K562 (cell line): ENCODE results near the gene PLAAT3. TPM values are rescaled to one million over a fixed set of nuclear protein-coding genes. Genes with fewer than 3 reads are reported as not detected.
A peak's percentile ranks its signal among the peaks of the same experiment; 100 is the strongest.

Experiments
- CC2D1A ChIP-seq: fragments of 450-650 bp; IDR thresholded peaks from 2 replicates; pipeline ENCODE4 v1.6.1; 2017; ENCODE audit warnings: mild to moderate bottlenecking
- CTBP1 ChIP-seq: fragments of 450-650 bp; IDR thresholded peaks from 2 replicates; pipeline ENCODE4 v1.6.1; 2016; ENCODE audit warnings: borderline replicate concordance
- ETS1 ChIP-seq: conservative IDR thresholded peaks from 2 replicates; pipeline ENCODE4 v1.6.1; 2011; ENCODE audit warnings: low read depth, mild to moderate bottlenecking, low read length; ENCODE audit not compliant: control insufficient read depth
- FOSL1 ChIP-seq: fragments of 200-800 bp; sonication (Bioruptor generic); conservative IDR thresholded peaks from 2 replicates; pipeline ENCODE4 v1.6.1; 2016; ENCODE audit warnings: missing genetic modification characterization, missing compliant biosample characterization
- FOXA3 ChIP-seq, 2 experiments: fragments of 450-650 bp in 1 of 2; sonication (generic) in 1 of 2; formaldehyde crosslinking; IDR thresholded peaks in 1 of 2; conservative IDR thresholded peaks in 1 of 2; 2 replicates each; pipeline versions ENCODE4 v1.4.0 to v1.8.0; 2020 to 2022; ENCODE audit warnings: mild to moderate bottlenecking in 2 of 2, missing genetic modification reagents in 1 of 2
- FOXP4 ChIP-seq: sonication (generic); formaldehyde crosslinking; IDR thresholded peaks from 2 replicates; pipeline ENCODE4 v1.8.0; 2022; ENCODE audit warnings: mild to moderate bottlenecking, missing genetic modification reagents, borderline replicate concordance
- FUS ChIP-seq: fragments of 200-400 bp; formaldehyde crosslinking; optimal IDR thresholded peaks from 2 replicates; pipeline ENCODE3; 2017; ENCODE audit warnings: low read depth, low read length
- KLF16 ChIP-seq: IDR thresholded peaks from 2 replicates; pipeline ENCODE4 v1.6.1; 2016; ENCODE audit warnings: antibody characterized with exemption
- LARP7 ChIP-seq: fragments of 450-650 bp; IDR thresholded peaks from 2 replicates; pipeline ENCODE4 v1.6.1; 2016
- MIER1 ChIP-seq: fragments of 450-650 bp; IDR thresholded peaks from 2 replicates; pipeline ENCODE4 v1.6.1; 2016; ENCODE audit warnings: antibody characterized with exemption, mild to moderate bottlenecking, low read depth
- MXD1 ChIP-seq: fragments of 250-450 bp; sonication (Bioruptor Pico); IDR thresholded peaks from 2 replicates; pipeline ENCODE4 v1.8.0; 2021; ENCODE audit warnings: borderline replicate concordance, mild to moderate bottlenecking, moderate library complexity; ENCODE audit not compliant: poor library complexity, severe bottlenecking
- NELFE ChIP-seq: IDR thresholded peaks from 2 replicates; pipeline ENCODE4 v1.6.1; 2011; ENCODE audit warnings: mild to moderate bottlenecking; ENCODE audit not compliant: insufficient read depth, insufficient read length
- NFE2L1 ChIP-seq: fragments of 450-650 bp; IDR thresholded peaks from 2 replicates; pipeline ENCODE4 v1.6.1; 2016; ENCODE audit warnings: missing genetic modification characterization, low read depth, mild to moderate bottlenecking, missing compliant biosample characterization, moderate library complexity, borderline replicate concordance
- TCF7L2 ChIP-seq: fragments of 150-350 bp; IDR thresholded peaks from 2 replicates; pipeline ENCODE4 v1.6.1; 2016; ENCODE audit warnings: low read depth, mild to moderate bottlenecking, low read length, moderate library complexity
- TRIM25 ChIP-seq: fragments of 450-650 bp; IDR thresholded peaks from 2 replicates; pipeline ENCODE4 v1.7.0; 2016; ENCODE audit warnings: borderline replicate concordance
- YY1 ChIP-seq, 3 experiments: IDR thresholded peaks; 2 replicates each; pipeline ENCODE4 v1.6.1; 2011; ENCODE audit warnings: low read length in 2 of 3, mild to moderate bottlenecking in 2 of 3, moderate library complexity in 2 of 3, borderline replicate concordance in 1 of 3, control low read depth in 1 of 3, low read depth in 1 of 3; ENCODE audit not compliant: insufficient read depth in 3 of 3, insufficient replicate concordance in 2 of 3, control insufficient read depth in 1 of 3, insufficient read length in 1 of 3; ENCODE audit errors: extremely low read depth in 1 of 3
- ZBED1 ChIP-seq: IDR thresholded peaks from 2 replicates; pipeline ENCODE4 v1.6.1; 2014
- ZBTB2 ChIP-seq: fragments of 450-650 bp; IDR thresholded peaks from 2 replicates; pipeline ENCODE4 v1.6.1; 2016; ENCODE audit warnings: antibody characterized with exemption
- ZNF263 ChIP-seq: sonication (generic); formaldehyde crosslinking; IDR thresholded peaks from 2 replicates; pipeline ENCODE4 v1.8.0; 2022; ENCODE audit warnings: mild to moderate bottlenecking, missing genetic modification reagents, borderline replicate concordance
- polyA plus RNA-seq, 8 experiments: library from polyadenylated mRNA; depleted of rRNA in 4 of 8; stranded (reverse) in 5 of 8; unstranded in 3 of 8; fragments of >200 nt; fragmentation: Nextera tagmentation in 2 of 8; fragmentation: Illumina TruSeq in 1 of 8; extraction: Ambion mirVana in 2 of 8; extraction: Trizol in 1 of 8; gene quantifications; 2 replicates each; pipeline versions ENCODE4 v1.2.1 to v1.2.3, GENCODE V29; 2011 to 2014; ENCODE audit warnings: inconsistent platforms in 1 of 8, missing spikeins in 1 of 8
- total RNA-seq, 7 experiments: library from RNA; depleted of rRNA in 6 of 7; stranded (reverse); fragments of >200 nt in 6 of 7; fragmentation: Illumina TruSeq in 2 of 7; extraction: Trizol in 2 of 7; gene quantifications; 2 replicates each; pipeline versions ENCODE4 v1.2.1 to v1.2.3, GENCODE V29; 2011 to 2021; ENCODE audit warnings: low replicate concordance in 1 of 7

Gene PLAAT3
- total and polyA plus RNA-seq, 9 of the 15 experiments (the other 6 are each of a cell fraction or from before 2014, with no cell fraction given), result 0.80 to 2.7 (median 1.4) TPM

GRCh38 chr11:63573881-63574855 lies 40.1 kb downstream of the PLAAT3 start (continued):
- no peak for TF ChIP-seq NELFE
- no peak for TF ChIP-seq FUS
- no peak for TF ChIP-seq KLF16
- no peak for TF ChIP-seq MIER1
- TF ChIP-seq LARP7, result 0 out of 2 replicates have a peak, but pooled peaks have one; percentile 38
- no peak for TF ChIP-seq ZNF263 (CRISPR knock-in tag)
- 0 out of 2 replicates have a peak, but pooled peaks have one; percentile 11 for TF ChIP-seq FOSL1 (tag)
- TF ChIP-seq ZBTB2, result no peak
- no peak for TF ChIP-seq YY1 (IDR thresholded peaks at IDR 0.05; ENCODE audit: borderline replicate concordance in 1 of 3, control insufficient read depth in 1 of 3, extremely low read depth in 1 of 3, insufficient read depth in 3 of 3, insufficient read length in 1 of 3, insufficient replicate concordance in 2 of 3, low read depth in 1 of 3, low read length in 2 of 3)
- TF ChIP-seq FOXA3 (CRISPR knock-in tag; conservative IDR thresholded peaks at IDR 0.05 in 1 of 2, IDR thresholded peaks at IDR 0.05 in 1 of 2), result no peak
- TF ChIP-seq ETS1, result no peak
- no peak for TF ChIP-seq ZBED1
- TF ChIP-seq NFE2L1, result no peak
- peak; percentile 8; the same call in 1 of the 2 replicates for TF ChIP-seq CC2D1A
- no peak for TF ChIP-seq TCF7L2
- no peak for TF ChIP-seq CTBP1
- TF ChIP-seq FOXP4, result no peak
- no peak for TF ChIP-seq TRIM25
- no peak for TF ChIP-seq MXD1 (CRISPR knock-in tag)
